ENCODE data around the gene APOL5.

DNA sequence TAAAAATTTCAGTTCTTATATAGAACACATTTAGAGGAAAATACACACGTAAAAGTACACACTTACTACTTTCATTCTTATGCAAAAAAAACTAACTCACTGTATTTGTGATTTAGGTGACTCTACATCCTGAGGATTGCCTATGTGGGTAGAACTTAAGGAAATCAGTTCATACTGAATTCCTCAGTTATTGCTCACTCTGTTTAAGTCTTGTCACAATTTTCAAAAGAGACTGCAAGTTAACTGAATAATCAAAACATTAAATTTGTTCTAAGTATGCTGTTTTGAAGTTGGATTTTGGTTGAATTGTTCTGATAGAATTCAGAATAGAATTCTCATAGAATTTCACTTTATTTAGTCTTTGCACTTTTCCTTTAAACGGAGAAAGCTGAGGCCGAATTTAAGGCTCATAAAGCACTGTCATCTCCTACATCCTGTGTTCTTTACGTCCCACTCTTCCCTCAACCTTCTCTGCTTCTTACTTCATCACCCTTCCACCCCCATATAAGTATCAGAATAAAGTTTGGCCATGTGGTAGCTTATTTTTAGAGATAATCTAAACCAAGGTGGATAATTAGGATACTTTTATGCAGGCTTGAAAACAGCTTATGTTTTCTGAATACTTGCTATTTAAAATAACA is 59.8 kb downstream of the APOL5 start:
- TF ChIP-seq, protein P1, sequence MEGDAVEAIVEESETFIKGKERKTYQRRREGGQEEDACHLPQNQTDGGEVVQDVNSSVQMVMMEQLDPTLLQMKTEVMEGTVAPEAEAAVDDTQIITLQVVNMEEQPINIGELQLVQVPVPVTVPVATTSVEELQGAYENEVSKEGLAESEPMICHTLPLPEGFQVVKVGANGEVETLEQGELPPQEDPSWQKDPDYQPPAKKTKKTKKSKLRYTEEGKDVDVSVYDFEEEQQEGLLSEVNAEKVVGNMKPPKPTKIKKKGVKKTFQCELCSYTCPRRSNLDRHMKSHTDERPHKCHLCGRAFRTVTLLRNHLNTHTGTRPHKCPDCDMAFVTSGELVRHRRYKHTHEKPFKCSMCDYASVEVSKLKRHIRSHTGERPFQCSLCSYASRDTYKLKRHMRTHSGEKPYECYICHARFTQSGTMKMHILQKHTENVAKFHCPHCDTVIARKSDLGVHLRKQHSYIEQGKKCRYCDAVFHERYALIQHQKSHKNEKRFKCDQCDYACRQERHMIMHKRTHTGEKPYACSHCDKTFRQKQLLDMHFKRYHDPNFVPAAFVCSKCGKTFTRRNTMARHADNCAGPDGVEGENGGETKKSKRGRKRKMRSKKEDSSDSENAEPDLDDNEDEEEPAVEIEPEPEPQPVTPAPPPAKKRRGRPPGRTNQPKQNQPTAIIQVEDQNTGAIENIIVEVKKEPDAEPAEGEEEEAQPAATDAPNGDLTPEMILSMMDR (IDR thresholded peaks at IDR 0.05; ENCODE audit: insufficient read depth, low read length, poor library complexity, severe bottlenecking): no peak
- TF ChIP-seq EZH2phosphoT487 (conservative IDR thresholded peaks at IDR 0.05; ENCODE audit: low read length): no peak

Data from SU-DHL-6 (cell line).